ENCODE results near the gene ADPRM. TPM values are rescaled to one million over a fixed set of nuclear protein-coding genes. Genes with fewer than 3 reads are reported as not detected.
"Not testable (repeated sequence)": the region's sequence is repeated elsewhere in the genome, so short reads cannot be mapped to it uniquely, and the experiment has no call there.

The ADPRM gene, protein sequence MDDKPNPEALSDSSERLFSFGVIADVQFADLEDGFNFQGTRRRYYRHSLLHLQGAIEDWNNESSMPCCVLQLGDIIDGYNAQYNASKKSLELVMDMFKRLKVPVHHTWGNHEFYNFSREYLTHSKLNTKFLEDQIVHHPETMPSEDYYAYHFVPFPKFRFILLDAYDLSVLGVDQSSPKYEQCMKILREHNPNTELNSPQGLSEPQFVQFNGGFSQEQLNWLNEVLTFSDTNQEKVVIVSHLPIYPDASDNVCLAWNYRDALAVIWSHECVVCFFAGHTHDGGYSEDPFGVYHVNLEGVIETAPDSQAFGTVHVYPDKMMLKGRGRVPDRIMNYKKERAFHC
- total RNA-seq (2014; rRNA removed; shearing (Covaris generic)): 6.0 and 8.9 TPM in 2 replicates

DNA sequence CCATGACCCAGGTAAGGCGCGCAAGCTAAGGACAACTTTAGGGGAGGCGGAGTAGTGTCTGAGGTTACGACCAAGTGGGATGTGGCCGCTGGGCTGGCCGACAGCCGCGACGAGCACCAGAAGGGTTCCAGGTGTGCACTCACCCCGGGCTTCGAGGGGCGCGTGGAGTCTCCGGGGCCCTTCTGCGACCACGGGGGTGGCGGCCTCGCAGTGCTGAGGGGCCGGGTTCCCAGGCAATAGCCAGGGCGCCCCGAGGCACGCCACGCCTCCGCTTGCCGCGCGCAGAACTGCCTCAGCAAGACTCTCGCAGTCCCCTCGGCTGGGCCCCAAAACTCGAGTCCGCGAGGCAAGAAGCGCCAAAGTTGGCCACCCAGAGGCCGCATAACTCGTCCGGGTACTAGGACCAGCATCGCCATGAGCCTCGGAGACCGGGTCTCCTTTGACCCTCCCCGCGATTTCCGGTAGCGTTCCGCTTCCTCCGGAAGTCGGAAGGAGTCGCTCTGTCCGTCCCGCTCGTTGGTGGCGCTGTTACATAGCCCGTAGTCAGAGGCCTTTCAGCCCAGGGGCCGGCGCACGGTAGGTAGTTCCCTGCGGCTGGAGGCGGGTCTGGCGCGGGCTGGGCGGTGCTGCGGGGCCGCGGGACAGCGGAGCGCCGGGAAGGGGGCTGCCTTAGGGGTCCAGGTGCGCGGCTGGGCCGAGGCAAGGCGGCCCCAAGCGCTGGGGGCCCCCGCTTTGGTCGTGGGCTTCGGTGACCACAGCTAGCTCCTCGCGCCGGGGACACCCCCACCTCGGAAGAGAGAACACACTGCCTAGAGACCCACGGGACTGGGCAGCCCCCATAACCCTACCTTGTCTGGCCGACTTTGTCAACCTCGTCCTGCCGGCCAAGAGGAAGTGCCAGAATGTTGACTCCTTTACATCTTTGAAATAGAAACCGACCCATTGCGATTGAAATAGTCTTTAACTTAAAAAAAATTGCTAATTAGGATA, at the start of gene ADPRM, which contains the start of gene SCO1:
ADPRM (plus strand) TSS at position 503 of the 990 bp plus-strand sequence. CDS start 7,333 bp downstream, outside the sequence.
SCO1 (minus strand) TSS at position 442 of the 990 bp plus-strand sequence; CDS start at position 416, 26 bp downstream.
- peak; percentile 92 for DNase-seq (ENCODE audit: low read depth)

DNA sequence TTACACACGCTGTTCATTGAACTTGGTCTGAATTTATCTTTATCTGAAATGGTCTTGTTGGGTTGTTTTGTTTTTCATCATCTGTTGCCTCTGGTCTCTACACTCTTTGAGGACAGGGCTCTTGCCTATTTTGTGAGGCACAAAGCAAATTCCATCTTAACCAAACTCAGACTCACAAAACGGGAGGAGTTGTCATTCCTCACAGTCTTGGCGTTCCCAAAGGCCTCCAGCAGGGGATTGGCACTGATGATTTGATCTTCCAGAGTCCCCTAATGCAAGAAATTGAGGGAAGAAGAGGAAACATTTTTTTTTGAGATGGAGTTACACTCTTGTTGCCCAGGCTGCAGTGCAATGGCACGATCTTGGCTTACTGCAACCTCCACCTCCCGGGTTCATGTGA, 49.0 kb upstream of the ADPRM start:
- DNase-seq (ENCODE audit: low read depth): no peak

DNA sequence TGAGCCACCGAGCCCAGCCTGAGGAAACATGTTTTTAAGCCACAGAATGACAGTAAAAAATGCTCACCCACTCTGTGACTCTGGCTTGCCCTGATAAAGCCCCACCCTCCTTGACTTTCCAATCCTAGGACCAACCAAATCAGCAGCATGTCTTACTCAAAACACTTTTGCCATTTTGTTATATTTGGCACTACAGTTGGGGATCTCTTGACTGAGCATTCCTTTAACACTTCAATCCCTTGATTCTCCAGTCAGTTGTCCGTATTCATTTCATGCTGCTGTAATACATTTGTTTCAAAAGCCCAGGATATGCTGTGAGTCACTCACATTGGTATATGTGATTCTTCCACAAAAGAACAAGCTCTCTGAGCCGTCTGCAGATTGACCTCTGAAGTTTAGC, 48.4 kb upstream of the ADPRM start:
- DNase-seq (ENCODE audit: low read depth): peak; percentile 12

DNA sequence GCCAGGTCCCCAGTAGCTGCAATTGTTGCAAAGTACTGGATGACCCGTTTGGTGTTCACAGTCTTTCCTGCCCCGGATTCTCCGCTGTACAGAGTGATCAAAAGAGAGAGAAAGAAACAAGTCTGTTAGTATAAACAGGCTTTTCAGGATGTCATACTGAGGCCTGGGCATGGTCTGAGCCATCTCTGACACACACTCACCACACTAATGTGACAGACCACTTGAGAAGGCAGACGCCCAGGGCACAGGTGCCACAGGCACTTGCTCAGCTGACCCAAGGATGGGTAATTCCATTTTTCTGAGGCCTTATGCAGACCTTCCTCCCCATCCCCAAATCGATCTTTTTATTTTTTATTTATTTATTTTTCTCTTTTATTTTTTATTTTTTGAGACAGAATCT, 47.8 kb upstream of the ADPRM start:
- no peak for DNase-seq (ENCODE audit: low read depth)

DNA sequence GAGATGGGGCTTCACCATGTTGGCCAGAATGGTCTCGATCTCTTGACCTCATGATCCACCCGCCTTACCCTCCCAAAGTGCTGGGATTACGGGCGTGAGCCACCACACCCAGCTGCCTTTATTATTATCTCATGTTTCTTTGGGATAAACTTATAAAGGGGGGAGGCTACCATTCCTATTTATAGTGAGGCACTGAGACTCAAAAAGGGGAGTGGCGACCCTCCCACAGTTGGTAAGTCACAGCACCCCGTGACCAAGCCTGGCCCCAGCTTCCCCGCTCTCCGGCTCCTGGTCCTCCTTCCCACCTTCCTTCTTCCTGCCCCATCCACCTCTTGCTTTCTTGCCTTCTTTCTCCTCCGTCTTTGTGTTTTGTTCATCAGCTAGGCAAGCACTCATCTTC, 45.5 kb upstream of the ADPRM start:
- DNase-seq (ENCODE audit: low read depth): no peak

DNA sequence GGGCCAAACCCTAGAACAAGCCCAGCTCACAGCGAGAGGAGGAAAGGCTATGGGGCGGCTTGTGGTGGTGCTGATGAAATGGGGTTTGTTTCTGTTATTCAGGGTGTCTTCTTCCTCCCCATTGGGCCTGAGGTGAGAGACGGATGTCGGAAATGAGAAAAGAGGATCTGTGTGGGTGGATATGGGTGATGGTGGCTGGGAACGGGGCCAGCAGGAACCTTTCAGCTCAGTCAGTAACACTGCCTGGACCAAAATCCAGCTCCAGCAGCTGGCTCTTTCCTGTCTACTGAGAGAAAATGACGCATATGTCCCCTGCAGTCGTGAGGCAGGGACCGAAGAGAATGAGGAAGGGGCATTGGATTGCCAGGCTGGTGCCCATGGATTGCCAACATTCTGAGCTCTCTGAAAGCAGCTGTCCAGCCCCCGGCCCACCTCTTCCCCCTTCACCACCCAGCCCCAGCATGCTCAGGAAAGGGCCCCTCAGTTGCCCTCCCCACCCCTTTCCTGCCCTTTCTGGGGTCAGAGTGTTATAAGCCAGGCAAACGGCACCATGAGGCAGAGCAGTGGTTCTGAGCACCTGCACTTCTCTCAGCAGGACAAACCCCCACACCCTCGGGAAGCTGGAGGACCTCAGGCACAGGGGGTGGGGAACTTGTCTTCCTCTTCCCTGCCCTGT, 44.3 kb upstream of the ADPRM start:
- DNase-seq (ENCODE audit: low read depth): peak; percentile 5

DNA sequence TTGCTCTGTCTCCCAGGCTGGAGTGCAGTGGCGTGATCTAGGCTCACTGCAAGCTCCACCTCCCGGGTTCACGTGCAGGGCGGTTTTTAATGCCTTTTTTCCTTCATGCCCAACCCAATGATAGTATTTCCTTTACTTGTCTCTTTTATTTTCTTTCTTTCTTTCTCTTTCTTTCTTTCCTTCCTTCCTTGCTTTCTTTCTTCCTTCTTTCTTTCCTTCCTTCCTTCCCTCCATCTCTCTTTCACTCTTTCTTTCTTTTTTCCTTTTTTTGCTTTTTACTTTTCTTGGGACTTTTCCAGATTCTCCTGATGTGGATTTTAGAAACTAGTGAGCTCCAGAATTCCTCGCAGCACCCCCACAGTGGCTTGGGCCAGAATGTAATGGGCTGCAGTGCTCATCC, 43.4 kb upstream of the ADPRM start:
- no peak for DNase-seq (ENCODE audit: low read depth)

DNA sequence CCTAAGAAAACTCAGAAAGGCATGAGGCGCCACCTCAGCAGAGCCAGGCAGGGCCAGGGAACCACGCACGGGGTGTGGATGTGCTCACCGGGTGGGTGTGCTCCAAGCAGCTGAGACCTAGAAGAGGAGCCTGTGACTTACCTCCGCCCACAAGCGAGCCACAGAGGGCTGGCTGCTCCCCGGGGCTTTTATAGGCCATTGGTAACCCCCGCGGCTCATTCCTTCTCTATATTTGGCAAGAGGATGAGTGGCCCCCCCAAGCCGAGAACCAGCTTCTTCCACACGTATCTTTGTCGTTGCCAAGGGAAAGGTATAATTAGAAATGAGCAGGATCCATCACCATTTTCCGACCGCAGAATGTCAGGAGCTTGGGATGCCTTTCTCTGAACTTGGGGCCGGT, 40.2 kb upstream of the ADPRM start, which contains the start of gene MYH3:
MYH3 (minus strand) TSS at position 162 of the 400 bp plus-strand sequence. CDS start 2,245 bp downstream, outside the sequence.
- no peak for DNase-seq (ENCODE audit: low read depth)

DNA sequence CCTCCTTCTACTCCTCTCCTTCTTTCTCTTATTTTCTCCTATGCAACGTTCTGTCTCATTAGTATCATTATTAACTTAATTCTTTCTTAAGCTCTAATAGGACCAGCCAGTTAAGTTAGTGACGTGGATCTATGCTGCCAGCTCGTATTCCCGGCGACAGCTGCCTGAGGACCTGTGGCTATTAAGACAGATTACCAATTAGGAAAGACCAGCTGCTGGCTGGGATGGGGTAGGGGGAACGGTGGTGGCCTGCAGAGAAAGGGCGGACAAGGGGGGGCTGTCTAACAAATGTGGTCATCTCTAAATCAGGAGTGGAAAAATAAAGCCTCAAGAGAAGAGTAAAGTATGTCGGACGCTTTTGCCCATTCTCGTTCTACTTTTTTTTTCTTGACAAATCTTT, 39.5 kb upstream of the ADPRM start:
- no peak for DNase-seq (ENCODE audit: low read depth)

DNA sequence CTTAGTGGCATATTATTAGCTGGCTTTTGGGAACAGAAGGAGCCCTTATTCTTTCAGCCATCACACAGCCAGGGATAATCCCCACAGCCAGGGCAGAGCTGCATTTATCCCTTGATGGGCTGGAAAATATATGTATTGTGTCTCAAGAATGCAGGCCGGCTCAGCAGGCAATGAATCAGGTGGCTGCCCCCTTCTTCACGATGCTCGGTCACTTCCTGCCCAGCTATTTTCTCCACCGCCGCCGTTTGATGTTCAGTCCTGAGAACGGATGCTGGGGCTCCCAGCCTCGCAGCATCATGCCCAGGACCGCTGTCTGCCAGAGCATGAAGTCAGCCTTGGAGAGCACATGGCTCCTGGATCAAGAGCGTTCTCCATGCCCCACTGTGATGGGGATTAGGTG, 36.0 kb upstream of the ADPRM start:
- no peak for DNase-seq (ENCODE audit: low read depth)

DNA sequence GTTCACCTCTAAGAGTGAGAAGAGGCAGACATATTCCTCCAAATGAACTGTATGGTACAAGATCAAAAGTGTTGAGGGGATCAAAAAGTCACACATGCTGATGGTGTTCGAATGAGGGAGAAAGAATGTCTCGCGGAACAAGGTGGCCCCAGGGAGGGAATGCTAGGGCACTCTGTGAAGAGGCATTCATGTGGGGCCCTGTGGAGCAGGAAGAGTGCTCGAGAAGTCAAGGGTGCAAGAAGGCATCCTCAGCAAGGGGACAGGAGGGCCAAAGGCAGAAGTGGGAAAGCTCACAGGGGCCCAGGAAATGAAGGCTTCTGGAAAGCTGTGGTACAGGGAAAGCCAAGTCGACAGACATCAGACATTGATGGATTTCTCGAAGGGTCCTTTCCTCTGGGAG, 34.2 kb upstream of the ADPRM start:
- DNase-seq (ENCODE audit: low read depth): no peak

DNA sequence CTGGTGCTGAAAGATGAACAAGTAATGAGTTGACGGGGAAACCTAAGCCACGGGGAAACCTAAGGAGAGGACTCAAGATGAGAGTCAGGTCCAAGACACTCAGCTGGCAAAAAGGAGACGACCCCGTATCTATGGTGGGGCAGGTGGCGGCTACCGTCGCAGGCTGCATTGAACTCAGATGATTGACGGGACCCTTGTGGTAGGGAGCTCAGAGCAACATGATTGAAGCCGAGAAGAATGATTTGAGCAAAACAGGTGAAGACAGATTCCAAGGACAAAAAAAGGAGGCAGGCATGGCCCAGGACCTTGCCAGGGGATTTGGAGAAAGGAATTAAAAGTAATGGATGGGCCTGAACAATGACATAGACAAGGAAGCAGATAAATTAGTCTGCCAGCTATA, 32.8 kb upstream of the ADPRM start:
- DNase-seq (ENCODE audit: low read depth): no peak

DNA sequence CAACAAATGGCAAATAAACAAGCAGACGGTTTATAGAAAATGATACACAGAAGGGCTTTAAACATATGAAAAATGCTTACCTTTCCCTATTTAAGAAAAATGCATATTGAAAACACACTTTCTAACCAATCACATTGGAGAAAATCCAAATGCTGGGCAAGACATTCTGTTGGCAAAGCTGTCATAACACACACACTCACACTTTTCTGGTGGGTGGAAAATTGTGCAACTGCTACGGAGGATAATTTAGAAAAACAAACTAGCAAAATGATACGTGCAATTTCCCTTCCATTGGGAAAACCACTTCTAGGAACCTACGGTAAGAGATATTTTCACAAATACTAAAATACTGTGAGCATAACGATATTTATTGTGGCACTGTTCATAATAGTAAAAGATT, 30.5 kb upstream of the ADPRM start:
- no peak for DNase-seq (ENCODE audit: low read depth)

DNA sequence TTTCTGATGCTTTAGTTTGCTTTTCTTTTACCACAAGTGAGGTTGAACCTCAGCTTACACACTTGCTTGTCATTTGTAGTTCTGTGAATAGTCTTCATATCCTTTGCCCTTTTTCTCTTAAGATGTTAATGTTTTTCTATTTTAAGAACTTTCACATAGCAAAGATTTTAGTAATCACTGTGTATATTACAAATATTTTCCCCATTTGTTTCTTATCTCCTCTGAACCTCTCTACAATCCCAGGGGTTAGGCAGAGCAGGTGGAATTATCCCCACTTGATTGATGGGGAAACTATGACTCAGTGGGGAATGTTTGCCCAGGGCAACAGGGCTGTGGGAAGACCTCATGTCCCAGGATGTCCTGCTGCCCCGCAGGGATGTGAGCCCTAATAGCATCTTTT, 28.6 kb upstream of the ADPRM start:
- peak; percentile 26 for DNase-seq (ENCODE audit: low read depth)

DNA sequence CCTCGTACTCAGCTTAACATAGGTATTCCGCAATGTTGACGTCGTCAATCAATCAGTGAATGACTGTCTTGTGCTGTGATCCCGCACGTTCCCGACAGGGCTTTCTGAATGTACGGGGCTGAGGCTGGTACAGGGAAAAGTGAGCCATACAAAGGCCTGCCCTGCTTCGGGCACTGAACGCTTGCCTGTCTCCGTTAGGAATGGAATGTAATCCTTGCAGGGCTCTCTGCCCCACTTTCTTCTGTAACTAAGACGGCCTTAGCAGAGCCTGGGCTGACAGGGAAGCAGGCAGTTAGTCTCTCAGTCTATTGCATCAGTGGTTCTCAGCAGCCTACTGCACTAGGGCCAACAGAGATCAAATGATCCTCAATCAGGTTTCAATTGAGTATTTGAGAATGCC, 24.1 kb upstream of the ADPRM start:
- DNase-seq (ENCODE audit: low read depth): no peak

DNA sequence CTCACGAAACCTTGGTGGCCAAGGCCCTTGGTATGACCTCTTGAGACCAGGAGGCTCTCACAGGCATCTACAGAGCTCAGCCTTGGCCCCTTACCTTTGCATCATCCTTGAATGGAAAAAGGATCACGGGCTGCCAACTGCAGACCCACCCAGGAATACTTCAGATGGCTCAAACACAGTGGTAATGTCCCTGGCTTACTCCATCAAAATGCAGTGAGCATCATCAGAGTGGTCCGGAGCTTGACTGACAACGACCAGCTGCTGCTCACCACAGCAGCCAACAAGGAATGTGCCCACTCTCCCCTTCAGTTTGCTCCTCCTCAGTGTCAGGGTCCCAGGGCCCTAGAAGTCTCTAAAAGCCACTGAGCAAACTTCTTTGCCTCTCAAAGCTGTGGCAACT, 22.7 kb upstream of the ADPRM start:
- no peak for DNase-seq (ENCODE audit: low read depth)

DNA sequence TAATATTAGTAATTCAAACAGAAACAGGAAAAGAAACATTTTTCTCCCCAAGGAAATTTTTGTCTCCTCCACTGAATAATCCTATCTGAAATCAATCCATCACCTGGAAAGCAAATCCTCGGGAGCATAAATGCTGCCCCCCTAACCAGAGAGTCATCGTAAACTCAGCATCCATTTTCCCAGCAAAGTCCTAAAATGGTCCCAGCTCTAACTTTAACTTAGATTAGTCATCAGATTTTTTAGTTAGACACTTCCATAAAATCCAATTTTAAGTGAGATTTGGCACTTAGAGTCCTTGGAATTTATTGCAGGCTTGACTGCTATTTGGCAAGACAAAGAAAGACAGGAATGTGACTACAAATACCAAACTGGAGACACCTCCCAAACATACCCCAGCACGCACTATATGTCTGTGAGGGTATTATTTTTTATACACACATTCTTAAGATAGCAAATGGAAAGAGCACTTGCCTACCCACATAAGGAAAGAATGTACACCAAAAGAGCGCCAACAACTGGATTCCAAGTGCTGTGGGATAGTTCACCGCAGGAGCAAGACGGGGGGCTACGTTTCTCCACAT, 15.4 kb upstream of the ADPRM start:
- no peak for DNase-seq (ENCODE audit: low read depth)

DNA sequence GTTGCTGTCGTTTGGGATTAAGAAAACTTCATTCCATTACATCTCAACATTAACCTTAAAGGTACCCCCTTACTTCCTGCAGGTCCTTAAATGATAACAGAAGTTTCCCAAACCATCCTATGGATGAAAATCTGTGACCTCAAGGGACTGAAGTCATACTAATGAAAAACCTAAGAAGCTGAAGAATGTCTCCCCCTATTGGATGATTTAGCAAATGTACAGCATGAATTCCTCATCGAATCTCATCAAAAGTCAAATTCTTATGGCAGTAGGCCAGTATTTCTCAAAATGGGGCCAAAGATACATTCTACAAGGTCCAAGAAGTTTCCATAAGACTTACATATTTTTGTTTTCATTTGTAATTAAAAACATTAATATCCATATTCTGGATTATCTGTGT, 13.5 kb upstream of the ADPRM start:
- peak; percentile 24 for DNase-seq (ENCODE audit: low read depth)

DNA sequence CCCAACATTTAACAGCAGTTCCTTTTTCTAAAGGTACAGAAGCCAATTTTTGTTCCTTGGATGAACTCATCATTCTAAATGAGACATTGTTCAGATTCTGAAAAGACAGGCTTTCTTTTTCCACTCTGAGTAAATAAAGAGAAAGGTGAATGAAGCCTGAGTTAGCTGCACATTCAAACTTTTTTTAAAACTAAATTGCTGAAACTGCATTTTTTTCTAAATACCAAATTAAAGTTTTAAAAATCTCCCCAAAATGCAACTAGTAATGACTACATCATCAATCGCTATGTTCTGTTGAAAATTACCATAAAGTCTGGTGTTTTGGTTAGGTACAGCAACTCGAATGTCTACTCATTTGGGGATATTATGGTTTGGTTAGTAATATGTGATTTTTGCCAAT, 9.9 kb upstream of the ADPRM start:
- DNase-seq (ENCODE audit: low read depth): no peak

DNA sequence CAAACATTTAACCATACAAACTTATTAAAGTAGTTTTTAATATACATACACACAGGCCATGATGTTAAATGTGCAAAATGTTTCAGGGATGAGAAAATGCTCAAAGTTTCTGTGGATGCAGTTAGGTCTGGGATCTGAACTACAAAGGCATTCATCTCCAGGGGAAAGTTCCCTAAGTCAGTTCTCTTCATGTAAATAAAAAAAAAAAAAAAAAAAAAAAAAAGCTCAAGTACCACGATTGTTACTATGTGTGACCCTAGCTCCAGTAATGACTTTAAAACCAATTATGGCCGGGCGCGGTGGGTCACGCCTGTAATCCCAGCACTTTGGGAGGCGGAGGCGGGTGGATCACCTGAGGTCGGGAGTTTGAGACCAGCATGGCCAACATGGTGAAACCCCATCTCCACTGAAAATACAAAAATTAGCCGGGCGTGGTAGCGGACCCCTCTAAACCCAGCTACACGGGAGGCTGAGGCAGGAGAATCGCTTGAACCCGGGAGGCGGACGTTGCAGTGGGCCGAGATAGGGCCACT, 1.5 kb upstream of the ADPRM start:
- DNase-seq (ENCODE audit: low read depth): not testable (repeated sequence)

DNA sequence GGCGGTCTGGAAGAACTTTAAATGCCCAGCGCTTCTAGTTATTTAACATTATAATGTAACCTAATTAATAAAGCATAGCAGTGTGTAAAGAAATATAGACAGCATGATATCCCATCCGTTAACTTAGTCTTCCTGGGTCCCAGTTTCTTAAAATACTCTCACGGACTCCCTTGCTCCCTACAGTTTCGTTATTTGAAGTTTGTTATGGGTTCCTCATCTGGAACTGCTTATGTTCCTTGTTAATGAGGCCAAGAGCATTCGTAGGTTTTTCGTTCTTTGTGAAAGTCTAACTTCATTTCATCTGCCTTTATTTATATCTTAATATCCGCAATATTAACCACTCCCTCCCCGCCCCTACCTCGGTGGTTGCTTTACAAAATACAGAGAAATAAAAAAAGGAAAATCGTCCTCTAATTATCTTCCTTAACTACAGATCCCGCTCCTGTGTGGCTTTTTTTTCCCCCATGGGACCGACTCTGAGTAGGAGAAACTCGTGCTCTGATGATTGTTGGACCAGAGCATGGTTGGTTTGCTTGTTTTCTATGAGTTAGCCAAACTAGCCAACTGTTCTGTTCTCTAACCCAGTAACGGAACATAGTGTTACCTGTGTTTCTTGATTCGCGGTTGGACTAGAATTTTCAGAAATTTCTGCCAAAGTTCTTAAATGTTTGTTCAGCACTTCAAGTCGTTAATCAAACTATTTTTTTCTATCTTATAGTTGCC, 863 bp downstream of the ADPRM start:
- DNase-seq (ENCODE audit: low read depth): peak; percentile 19
